Measurements from ENCODE around the gene HES3.

Gene HES3

DNA sequence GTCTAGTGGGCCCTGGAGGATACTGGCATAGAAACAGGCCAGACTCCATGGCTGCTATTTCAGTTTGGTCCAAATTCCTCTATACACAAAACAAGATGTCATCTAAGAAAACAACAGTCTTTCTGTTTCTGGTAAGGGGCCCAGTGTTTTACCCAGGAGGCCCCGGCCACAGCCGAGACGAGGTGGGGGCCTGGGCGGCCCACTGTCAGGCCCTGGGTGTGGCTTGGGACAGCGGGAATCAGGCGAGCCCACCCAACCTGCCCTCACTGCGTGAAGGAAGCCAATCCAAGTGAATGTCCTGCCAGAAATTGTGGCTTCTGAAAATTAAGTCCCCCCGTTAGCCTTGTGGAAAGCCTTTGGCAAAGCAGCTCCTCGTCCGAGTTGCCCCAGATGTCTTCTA lies 48.1 kb downstream of the HES3 start:
- no peak overlapping the region for H3K27ac ChIP-seq
- no peak for TF ChIP-seq ZFX (IDR thresholded peaks at IDR 0.05; ENCODE audit: borderline replicate concordance)
- TF ChIP-seq, protein P1, sequence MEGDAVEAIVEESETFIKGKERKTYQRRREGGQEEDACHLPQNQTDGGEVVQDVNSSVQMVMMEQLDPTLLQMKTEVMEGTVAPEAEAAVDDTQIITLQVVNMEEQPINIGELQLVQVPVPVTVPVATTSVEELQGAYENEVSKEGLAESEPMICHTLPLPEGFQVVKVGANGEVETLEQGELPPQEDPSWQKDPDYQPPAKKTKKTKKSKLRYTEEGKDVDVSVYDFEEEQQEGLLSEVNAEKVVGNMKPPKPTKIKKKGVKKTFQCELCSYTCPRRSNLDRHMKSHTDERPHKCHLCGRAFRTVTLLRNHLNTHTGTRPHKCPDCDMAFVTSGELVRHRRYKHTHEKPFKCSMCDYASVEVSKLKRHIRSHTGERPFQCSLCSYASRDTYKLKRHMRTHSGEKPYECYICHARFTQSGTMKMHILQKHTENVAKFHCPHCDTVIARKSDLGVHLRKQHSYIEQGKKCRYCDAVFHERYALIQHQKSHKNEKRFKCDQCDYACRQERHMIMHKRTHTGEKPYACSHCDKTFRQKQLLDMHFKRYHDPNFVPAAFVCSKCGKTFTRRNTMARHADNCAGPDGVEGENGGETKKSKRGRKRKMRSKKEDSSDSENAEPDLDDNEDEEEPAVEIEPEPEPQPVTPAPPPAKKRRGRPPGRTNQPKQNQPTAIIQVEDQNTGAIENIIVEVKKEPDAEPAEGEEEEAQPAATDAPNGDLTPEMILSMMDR (IDR thresholded peaks at IDR 0.05), result no peak

DNA sequence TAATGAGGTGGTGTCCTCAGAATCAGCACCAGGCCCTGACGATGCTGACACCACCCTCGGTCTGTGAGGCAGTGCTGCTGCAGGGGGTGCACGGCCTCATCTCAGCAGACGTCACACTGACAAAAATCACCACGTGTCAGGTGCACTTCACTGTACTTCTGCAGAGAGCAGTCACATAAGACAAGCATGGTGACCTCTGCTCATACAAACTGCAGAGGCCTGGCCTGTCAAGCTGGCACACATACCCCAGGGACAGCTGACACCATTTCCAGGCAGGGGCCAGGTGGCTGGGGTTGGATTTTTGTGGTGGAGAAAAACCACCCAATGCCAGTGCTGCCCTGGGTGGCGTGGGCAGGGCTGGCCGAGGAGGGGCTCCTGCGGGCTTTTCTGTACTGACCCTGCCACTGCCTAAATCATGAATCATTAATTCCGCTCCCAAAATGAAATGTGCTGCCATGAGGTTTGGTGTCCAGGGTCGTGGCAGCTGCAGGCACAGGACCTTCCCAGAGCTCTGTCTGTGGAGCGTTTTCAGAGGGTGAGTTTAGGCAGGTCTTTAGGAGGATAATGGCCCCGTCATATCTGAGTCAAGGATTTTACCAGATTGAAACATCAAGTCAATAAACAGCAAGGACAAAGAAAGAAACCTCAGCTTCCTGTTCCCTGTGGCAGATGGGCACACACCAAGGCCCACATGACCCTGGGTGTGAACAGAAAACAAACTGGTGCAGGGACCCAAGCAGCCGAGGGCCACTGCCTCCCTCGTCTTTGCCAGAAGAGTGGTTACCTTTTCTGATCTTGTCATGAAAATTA lies 50.3 kb downstream of the HES3 start:
- H3K27ac ChIP-seq, result no peak overlapping the region
- TF ChIP-seq ZFX (IDR thresholded peaks at IDR 0.05; ENCODE audit: borderline replicate concordance), result no peak
- TF ChIP-seq, protein P1 (IDR thresholded peaks at IDR 0.05), result no peak

DNA sequence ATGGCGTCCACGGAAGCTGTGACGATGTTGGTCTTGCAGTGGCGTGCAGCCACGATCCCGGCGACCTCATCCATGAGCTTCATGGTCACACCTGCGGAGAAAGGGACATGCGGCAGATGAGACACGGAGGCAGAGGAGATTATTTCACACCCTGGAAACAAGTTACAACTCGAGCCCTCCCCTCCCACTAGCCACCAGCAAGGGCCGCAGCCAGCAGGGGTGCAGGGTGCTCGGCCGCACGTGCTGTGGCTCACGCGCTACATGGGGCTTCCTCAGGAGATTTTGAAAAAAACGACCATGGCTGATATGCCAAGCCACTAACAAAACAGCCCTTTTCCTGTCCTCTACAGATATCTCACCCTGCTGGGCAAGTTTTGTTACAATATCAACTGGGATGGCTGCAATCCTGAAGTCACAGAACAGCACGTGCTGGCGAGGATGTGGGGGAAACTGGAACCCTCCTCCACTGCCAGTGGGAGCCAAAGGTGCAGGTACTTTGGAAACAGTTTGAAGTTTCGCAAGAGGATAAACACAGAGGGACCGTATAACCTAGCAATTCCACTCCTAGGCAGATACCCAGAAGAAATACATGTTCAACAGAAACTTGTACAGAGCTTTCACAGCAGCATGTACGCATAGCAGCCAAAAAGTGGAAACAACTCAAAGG lies 51.0 kb downstream of the HES3 start:
- no peak for TF ChIP-seq ZFX (IDR thresholded peaks at IDR 0.05; ENCODE audit: borderline replicate concordance)
- TF ChIP-seq, protein P1 (IDR thresholded peaks at IDR 0.05), result no peak
- H3K27ac ChIP-seq, result no peak overlapping the region
